ENCODE data around the gene ZNF219.

ZNF219 gene

DNA sequence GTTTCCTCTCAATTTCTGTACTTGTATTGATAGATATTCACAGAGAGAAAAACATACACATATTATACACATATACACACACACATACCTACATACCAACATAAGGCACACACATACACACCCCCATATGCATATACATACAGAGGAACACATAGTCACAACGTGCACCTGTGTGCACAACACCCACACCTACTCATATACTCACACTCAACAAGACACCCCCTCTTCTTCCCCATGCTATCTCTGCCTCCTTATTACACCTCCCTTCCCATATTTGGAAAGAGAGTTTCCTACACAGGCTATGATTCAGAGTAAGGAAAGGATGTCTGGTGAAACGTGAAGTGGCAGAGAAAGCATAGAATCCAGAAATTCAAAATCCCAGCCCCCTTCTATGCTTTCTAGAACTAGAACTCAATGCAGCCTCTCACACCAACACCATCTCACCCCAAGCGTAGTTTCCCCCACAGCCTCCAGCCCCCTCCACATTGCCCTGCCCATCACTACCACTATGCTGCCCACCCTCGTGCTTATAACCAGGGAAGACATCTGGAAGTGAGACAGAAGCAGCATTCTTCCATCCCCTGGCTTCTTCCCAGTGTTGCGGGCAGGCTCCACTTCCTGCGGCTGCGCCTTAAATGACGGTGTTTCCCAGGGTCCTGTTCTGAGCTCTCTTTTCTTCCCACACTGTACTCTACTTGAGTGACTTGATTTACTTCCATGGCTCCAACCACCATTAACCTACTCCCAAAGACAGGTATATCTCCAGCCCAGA is 38.4 kb downstream of the ZNF219 start:
- H3K27ac ChIP-seq, result no peak overlapping the region
- H3K4me2 ChIP-seq, result no peak overlapping the region; a peak in 1 of 22 replicates
- H3K9me3 ChIP-seq (replicated peaks in 1 of 11), result no peaks in the 10 kb centered on the region
- no peak overlapping the region for H3K9ac ChIP-seq
- H3K4me1 ChIP-seq, result peaks cover 0 to 21% (median 17%) of the 10 kb centered on the region in 10 experiments; a peak in 17 of 20 replicates
- no peaks in the 10 kb centered on the region for H3K27me3 ChIP-seq
- no peak for TF ChIP-seq Cebpa-rat (IDR thresholded peaks at IDR 0.05)
- H3K4me3 ChIP-seq, result no peak overlapping the region
- no peaks in the 10 kb centered on the region for H3K36me3 ChIP-seq
- no peaks in the 10 kb centered on the region; a peak in 1 of 22 replicates for H4K20me1 ChIP-seq

DNA sequence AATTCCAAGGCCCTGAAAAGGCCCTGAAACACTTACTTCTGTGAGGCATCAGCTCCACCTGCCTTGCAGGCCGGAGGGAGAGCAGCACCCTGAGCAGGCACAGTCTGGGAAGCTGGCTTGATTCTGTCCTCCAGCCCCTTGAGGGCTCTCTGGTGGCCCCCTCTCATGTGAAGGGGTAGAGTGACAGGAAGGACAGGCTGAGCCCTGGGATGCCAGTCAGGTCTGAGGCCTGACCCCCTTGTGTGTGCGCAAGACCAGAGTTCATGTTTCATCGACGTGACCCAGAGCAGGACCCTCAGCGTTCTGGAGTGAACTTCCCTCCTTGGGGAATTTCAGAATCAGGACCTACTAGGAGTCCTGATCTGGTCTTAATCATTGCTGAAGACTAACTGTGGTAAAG is 39.6 kb downstream of the ZNF219 start:
- Histone ChIP-seq H3K4me1 (peaks cover 0 to 21% (median 17%) of the 10 kb centered on the region in 10 experiments; a peak in 17 of 20 replicates), H3K9me3 (replicated peaks in 1 of 11) (no peaks in the 10 kb centered on the region), H3K36me3 (no peaks in the 10 kb centered on the region), H3K27me3 (no peaks in the 10 kb centered on the region), H3K27ac (no peak overlapping the region), H4K20me1 (no peaks in the 10 kb centered on the region; a peak in 1 of 22 replicates), H3K9ac (no peak overlapping the region), H3K4me2 (no peak overlapping the region), H3K4me3 (no peak overlapping the region)
- no peak for TF ChIP-seq Cebpa-rat (IDR thresholded peaks at IDR 0.05)

DNA sequence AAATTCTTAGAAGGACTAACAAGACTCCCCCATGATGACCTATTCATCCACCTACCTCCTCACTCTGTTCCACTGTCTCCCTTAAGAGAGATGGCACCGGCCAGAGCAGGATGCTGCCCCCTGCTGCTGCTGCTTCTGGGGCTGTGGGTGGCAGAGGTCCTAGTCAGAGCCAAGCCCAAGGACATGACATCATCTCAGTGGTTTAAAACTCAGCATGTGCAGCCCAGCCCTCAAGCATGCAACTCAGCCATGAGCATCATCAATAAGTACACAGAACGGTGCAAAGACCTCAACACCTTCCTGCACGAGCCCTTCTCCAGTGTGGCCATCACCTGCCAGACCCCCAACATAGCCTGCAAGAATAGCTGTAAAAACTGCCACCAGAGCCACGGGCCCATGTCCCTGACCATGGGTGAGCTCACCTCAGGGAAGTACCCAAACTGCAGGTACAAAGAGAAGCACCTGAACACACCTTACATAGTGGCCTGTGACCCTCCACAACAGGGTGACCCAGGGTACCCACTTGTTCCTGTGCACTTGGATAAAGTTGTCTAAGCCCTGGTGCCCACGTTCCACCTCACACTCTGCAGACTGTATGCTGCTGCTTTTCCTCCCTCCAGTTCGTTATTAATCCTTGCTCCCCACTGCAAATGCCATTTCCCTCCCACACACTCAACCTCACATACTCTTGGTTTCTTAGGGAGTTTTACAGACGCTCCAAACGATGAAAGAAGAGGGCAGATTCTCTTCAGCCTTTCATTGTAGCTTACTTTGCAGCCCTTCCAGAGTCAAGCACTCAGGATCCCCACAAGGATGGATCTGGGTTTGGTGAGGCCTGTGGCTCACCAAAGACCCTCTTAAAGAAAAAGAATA is 40.4 kb downstream of the ZNF219 start, which contains the start of gene RNASE8:
Gene RNASE8 (plus strand): TSS at position 20 of the 873 bp plus-strand sequence. CDS start 71 bp downstream, at position 91.
- H3K4me1 ChIP-seq, result peaks cover 0 to 14% (median 9%) of the 10 kb centered on the region in 10 experiments; a peak in 17 of 20 replicates
- H3K4me2 ChIP-seq, result peak within 1 kb of the TSS in 1 of 11 experiments; percentile 10; a peak in 1 of 22 replicates
- no peak for TF ChIP-seq Cebpa-rat (IDR thresholded peaks at IDR 0.05)

GRCh38 chr14:21056520-21057163 is 41.8 kb downstream of the ZNF219 start:
- Histone ChIP-seq H3K9ac (no peak overlapping the region), H4K20me1 (no peaks in the 10 kb centered on the region; a peak in 1 of 22 replicates), H3K4me2 (peak overlapping the region in 1 of 11 experiments; percentile 10; a peak in 1 of 22 replicates)

More for the DNA sequence above, 40.4 kb downstream of the ZNF219 start, which contains the start of gene RNASE8:
- H4K20me1 ChIP-seq, result no peaks in the 10 kb centered on the region; a peak in 1 of 22 replicates
- H3K9ac ChIP-seq, result no peak within 1 kb of the TSS
- no peaks in the 10 kb centered on the region for H3K27me3 ChIP-seq
- no peaks in the 10 kb centered on the region for H3K36me3 ChIP-seq
- no peak within 1 kb of the TSS for H3K27ac ChIP-seq
- no peak within 1 kb of the TSS for H3K4me3 ChIP-seq
- no peaks in the 10 kb centered on the region for H3K9me3 ChIP-seq (replicated peaks in 1 of 11)

DNA sequence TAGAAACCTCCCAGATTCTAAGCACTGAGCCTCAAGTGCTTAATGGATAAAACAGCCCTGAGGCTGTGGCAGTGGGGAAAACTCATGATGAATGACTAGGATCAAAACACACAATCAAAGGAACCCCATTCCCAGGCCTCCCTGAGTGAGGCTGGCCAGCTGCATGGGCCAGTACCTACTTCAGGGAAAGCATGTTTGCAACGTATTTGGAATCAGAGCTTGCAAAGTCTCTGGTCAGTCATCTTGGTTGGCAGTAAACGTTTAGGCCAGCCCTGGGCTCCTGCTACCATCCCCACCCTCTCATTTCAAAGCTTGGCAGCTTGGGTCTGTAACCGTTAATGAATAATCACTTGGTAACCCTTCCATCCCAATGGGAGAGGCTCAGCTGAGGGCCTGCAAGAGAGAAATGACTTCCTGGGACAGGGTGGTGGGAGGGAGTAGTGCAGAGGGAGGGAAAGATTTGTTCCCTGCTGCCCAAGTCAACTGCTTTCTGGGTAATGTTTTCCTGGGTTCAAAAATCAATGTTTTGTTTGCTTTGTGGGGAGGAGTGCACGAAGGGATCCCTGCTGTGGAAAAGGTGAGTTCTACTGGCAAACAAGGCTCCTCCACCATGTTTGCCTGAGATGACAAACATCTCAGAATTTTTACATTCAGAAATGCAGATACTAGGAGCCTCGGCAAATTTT is 42.9 kb downstream of the ZNF219 start:
- Histone ChIP-seq H3K36me3 (no peaks in the 10 kb centered on the region), H3K4me1 (peaks cover 0 to 10% (median 0%) of the 10 kb centered on the region in 10 experiments; a peak in 1 of 20 replicates), H3K27me3 (no peaks in the 10 kb centered on the region), H3K9me3 (replicated peaks in 1 of 11) (no peaks in the 10 kb centered on the region), H3K4me3 (no peak overlapping the region), H4K20me1 (no peaks in the 10 kb centered on the region; a peak in 1 of 22 replicates), H3K27ac (no peak overlapping the region), H3K4me2 (no peak overlapping the region), H3K9ac (no peak overlapping the region)
- no peak for TF ChIP-seq Cebpa-rat (IDR thresholded peaks at IDR 0.05)

More at GRCh38 chr14:21056520-21057163, 41.8 kb downstream of the ZNF219 start:
- Histone ChIP-seq H3K9me3 (replicated peaks in 1 of 11) (no peaks in the 10 kb centered on the region), H3K4me3 (no peak overlapping the region), H3K36me3 (no peaks in the 10 kb centered on the region), H3K27me3 (no peaks in the 10 kb centered on the region), H3K4me1 (peaks cover 0 to 10% (median 0%) of the 10 kb centered on the region in 10 experiments; a peak in 1 of 20 replicates), H3K27ac (no peak overlapping the region)
- TF ChIP-seq Cebpa-rat (IDR thresholded peaks at IDR 0.05), result no peak

DNA sequence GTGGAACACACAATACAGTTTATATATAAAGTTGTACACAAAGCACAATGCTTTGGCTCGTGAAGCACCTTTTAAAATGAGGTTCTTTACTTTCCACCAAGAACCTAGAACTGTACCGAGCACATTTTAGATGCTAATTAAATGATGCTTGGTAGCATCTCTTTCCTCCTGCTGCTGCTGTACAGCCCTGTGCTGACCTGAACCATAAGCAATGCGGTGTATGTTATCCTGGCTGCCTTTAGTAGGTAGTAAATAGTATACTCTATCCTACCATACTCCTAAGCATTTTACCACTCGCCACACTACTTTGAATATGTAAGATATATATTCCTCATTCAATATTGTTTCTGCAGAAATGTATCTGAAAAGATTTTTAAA is 43.7 kb downstream of the ZNF219 start:
- no peak overlapping the region for H3K27ac ChIP-seq
- TF ChIP-seq Cebpa-rat (IDR thresholded peaks at IDR 0.05), result no peak
- H3K4me1 ChIP-seq, result 0 out of 20 replicates have a peak, but pooled peaks cover 0 to 4% (median 0%) of the 10 kb centered on the region in 10 experiments
- no peaks in the 10 kb centered on the region for H3K27me3 ChIP-seq
- no peak overlapping the region for H3K9ac ChIP-seq
- no peak overlapping the region for H3K4me3 ChIP-seq
- H3K36me3 ChIP-seq, result no peaks in the 10 kb centered on the region
- no peaks in the 10 kb centered on the region; a peak in 1 of 22 replicates for H4K20me1 ChIP-seq
- no peak overlapping the region for H3K4me2 ChIP-seq
- H3K9me3 ChIP-seq (replicated peaks in 1 of 11), result no peaks in the 10 kb centered on the region

DNA sequence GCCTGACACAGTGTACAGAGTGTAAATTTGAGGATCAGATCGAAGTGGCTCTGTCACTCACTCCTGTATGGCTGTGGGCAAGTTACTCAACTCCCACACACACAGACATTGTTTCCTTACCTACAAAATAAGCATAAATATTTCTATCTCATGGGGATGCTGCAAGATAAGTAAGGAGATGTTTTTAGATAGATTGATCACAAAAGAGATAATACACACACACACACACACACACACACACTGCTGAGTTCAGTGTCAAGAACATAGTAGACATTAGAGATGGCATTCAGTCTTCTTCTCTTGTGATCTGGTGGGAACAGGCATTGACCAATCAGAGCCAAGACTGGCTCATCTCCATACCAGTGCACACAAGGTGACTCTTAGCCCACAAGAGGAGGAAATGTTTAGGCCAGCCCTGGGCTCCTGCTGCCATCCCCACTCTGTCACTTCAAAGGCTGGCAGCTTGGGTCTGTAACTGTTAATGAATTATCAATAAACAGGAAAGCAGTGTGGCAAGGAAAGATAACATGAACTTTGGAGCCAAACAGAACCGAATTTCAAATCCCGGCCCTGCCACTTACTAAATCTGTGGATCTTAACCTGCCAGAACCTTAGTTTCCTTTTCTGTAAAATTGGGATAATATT is 44.2 kb downstream of the ZNF219 start:
- Histone ChIP-seq H4K20me1 (no peaks in the 10 kb centered on the region; a peak in 1 of 22 replicates), H3K27ac (no peak overlapping the region)
- no peak for TF ChIP-seq Cebpa-rat (IDR thresholded peaks at IDR 0.05)

More for the DNA sequence above, 44.2 kb downstream of the ZNF219 start:
- no peaks in the 10 kb centered on the region for H3K27me3 ChIP-seq
- H3K4me3 ChIP-seq, result no peak overlapping the region
- H3K36me3 ChIP-seq, result no peaks in the 10 kb centered on the region
- no peaks in the 10 kb centered on the region for H3K9me3 ChIP-seq (replicated peaks in 1 of 11)
- 0 out of 20 replicates have a peak, but pooled peaks cover 0 to 4% (median 0%) of the 10 kb centered on the region in 10 experiments for H3K4me1 ChIP-seq
- H3K4me2 ChIP-seq, result no peak overlapping the region
- no peak overlapping the region for H3K9ac ChIP-seq

Data from BLaER1 treated with 17β-estradiol and CSF1 and Interleukin-3, amounts not matched to agents 10 nM and 100 nM (cell line).